NCI-H1436 (cell line): ENCODE results near the gene RIN3.
"Not testable (repeated sequence)": the region's sequence is repeated elsewhere in the genome, so short reads cannot be mapped to it uniquely, and the experiment has no call there.

Experiments used
- DNase-seq: peaks from one replicate; lab custom pipeline; 2025; lab: John Stamatoyannopoulos, UW

Gene RIN3

GRCh38 chr14:92627707-92628215, 114.2 kb downstream of the RIN3 start:
- no peak for DNase-seq

- DNase-seq = no peak
These were observed 115.1 kb downstream of the RIN3 start for GRCh38 chr14:92628636-92629035.

GRCh38 chr14:92630367-92630766, 116.8 kb downstream of the RIN3 start:
- DNase-seq = no peak

- DNase-seq = no peak
These were observed 117.5 kb downstream of the RIN3 start for GRCh38 chr14:92631098-92631497.

GRCh38 chr14:92632546-92633273, 119.1 kb downstream of the RIN3 start:
- no peak for DNase-seq

GRCh38 chr14:92633274-92633616, 119.7 kb downstream of the RIN3 start:
- DNase-seq = no peak

- DNase-seq = no peak
These were observed 120.1 kb downstream of the RIN3 start for GRCh38 chr14:92633724-92634123.

GRCh38 chr14:92635031-92635430, 121.5 kb downstream of the RIN3 start:
- peak; percentile 20 for DNase-seq

- DNase-seq = no peak
These were observed 122.3 kb downstream of the RIN3 start for GRCh38 chr14:92635896-92636295.

GRCh38 chr14:92637228-92637627, 123.6 kb downstream of the RIN3 start:
- no peak for DNase-seq

GRCh38 chr14:92637864-92638263, 124.3 kb downstream of the RIN3 start:
- DNase-seq = no peak

GRCh38 chr14:92638266-92638665, 124.7 kb downstream of the RIN3 start:
- DNase-seq = no peak

GRCh38 chr14:92638904-92639303, 125.3 kb downstream of the RIN3 start:
- no peak for DNase-seq

GRCh38 chr14:92639472-92640117, 126.0 kb downstream of the RIN3 start:
- DNase-seq = not testable (repeated sequence)

GRCh38 chr14:92641306-92641705, 127.7 kb downstream of the RIN3 start:
- no peak for DNase-seq

GRCh38 chr14:92644171-92644969, 130.8 kb downstream of the RIN3 start:
- no peak for DNase-seq

GRCh38 chr14:92644970-92645515, 131.5 kb downstream of the RIN3 start:
- no peak for DNase-seq

- DNase-seq = no peak
These were observed 132.4 kb downstream of the RIN3 start for GRCh38 chr14:92645841-92646478.

GRCh38 chr14:92646952-92647796, 133.6 kb downstream of the RIN3 start:
- no peak for DNase-seq

- no peak for DNase-seq
These were observed 134.3 kb downstream of the RIN3 start for GRCh38 chr14:92647797-92648279.

- DNase-seq = no peak
These were observed 135.5 kb downstream of the RIN3 start for GRCh38 chr14:92649066-92649465.
